Measurements from ENCODE around the gene USP9X.
A peak's percentile ranks its signal among the peaks of the same experiment; 100 is the strongest.

The USP9X gene, protein sequence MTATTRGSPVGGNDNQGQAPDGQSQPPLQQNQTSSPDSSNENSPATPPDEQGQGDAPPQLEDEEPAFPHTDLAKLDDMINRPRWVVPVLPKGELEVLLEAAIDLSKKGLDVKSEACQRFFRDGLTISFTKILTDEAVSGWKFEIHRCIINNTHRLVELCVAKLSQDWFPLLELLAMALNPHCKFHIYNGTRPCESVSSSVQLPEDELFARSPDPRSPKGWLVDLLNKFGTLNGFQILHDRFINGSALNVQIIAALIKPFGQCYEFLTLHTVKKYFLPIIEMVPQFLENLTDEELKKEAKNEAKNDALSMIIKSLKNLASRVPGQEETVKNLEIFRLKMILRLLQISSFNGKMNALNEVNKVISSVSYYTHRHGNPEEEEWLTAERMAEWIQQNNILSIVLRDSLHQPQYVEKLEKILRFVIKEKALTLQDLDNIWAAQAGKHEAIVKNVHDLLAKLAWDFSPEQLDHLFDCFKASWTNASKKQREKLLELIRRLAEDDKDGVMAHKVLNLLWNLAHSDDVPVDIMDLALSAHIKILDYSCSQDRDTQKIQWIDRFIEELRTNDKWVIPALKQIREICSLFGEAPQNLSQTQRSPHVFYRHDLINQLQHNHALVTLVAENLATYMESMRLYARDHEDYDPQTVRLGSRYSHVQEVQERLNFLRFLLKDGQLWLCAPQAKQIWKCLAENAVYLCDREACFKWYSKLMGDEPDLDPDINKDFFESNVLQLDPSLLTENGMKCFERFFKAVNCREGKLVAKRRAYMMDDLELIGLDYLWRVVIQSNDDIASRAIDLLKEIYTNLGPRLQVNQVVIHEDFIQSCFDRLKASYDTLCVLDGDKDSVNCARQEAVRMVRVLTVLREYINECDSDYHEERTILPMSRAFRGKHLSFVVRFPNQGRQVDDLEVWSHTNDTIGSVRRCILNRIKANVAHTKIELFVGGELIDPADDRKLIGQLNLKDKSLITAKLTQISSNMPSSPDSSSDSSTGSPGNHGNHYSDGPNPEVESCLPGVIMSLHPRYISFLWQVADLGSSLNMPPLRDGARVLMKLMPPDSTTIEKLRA (N-terminal part only)

DNA sequence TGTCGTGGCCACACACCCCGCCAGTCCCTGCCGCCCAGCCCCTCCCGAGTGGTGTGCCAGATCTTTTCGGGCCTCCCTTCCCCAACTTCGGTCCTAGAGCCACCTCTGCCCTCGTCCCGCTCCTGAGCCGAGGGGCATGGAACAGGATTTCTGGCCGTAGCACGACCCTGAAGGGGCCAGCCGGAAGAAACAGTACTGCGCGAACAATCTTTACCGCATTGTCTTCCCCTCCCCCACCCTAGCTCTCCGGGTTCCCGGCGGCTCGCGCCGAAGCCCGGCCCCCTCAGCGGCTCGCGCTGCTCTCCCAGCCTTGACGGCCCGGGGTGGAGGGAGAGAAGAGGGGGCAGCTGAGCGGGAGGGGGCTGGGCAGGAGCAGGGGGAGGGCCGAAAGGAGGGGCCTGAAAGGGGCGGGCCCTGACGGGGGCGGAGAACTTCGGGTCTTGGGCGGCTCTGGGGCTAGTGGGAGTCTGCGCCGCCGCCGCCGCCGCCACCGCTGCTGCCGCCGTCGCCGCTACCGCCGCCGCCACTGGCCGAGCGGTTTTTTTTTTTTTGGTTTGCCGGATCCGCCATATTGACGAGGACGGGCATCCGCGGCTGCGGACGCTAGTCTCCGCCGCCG lies at the start of gene USP9X:
USP9X (plus strand) TSS at position 553 of the 619 bp plus-strand sequence. CDS start 38,184 bp downstream, outside the sequence.
- Mint-ChIP-seq H3K27me3 (ENCODE audit: low read depth) (no peaks in the 10 kb centered on the region), H3K4me1 (peaks cover 22% of the 10 kb centered on the region), H3K27ac (peak within 1 kb of the TSS; percentile 94 to 100 (median 98)), H3K36me3 (ENCODE audit: low read depth) (peaks cover 6% of the 10 kb centered on the region), H3K4me3 (peak within 1 kb of the TSS; percentile 88 to 93 (median 89)), H3K9me3 (peaks cover 5% of the 10 kb centered on the region)
- TF ChIP-seq, protein P1, sequence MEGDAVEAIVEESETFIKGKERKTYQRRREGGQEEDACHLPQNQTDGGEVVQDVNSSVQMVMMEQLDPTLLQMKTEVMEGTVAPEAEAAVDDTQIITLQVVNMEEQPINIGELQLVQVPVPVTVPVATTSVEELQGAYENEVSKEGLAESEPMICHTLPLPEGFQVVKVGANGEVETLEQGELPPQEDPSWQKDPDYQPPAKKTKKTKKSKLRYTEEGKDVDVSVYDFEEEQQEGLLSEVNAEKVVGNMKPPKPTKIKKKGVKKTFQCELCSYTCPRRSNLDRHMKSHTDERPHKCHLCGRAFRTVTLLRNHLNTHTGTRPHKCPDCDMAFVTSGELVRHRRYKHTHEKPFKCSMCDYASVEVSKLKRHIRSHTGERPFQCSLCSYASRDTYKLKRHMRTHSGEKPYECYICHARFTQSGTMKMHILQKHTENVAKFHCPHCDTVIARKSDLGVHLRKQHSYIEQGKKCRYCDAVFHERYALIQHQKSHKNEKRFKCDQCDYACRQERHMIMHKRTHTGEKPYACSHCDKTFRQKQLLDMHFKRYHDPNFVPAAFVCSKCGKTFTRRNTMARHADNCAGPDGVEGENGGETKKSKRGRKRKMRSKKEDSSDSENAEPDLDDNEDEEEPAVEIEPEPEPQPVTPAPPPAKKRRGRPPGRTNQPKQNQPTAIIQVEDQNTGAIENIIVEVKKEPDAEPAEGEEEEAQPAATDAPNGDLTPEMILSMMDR (IDR thresholded peaks at IDR 0.05; ENCODE audit: unreplicated experiment in 3 of 3), result no peak

DNA sequence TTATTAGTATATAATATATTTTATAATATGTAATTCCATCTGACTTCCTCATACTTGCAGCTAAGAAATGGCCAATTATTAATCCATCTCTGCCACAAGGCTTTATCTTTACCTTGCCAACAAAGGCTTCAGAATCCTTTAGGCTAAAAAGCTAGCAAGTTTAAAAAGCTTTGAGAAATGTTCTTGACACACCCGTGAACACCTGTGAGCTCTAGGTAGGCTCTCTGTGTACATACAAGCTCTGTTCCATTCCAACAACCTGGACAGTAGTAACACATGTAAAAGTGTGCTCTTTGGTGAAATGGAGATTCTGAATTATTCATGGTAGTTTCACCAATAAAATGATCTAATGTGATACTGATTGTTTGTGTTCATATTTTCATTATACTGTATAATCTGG lies 49.7 kb upstream of the USP9X start:
- TF ChIP-seq, protein P1 (IDR thresholded peaks at IDR 0.05; ENCODE audit: unreplicated experiment in 3 of 3), result no peak
- Mint-ChIP-seq H3K27me3 (ENCODE audit: low read depth) (no peaks in the 10 kb centered on the region), H3K9me3 (peaks cover 11% of the 10 kb centered on the region), H3K36me3 (ENCODE audit: low read depth) (no peaks in the 10 kb centered on the region), H3K27ac (no peak overlapping the region), H3K4me1 (no peaks in the 10 kb centered on the region), H3K4me3 (no peak overlapping the region)

DNA sequence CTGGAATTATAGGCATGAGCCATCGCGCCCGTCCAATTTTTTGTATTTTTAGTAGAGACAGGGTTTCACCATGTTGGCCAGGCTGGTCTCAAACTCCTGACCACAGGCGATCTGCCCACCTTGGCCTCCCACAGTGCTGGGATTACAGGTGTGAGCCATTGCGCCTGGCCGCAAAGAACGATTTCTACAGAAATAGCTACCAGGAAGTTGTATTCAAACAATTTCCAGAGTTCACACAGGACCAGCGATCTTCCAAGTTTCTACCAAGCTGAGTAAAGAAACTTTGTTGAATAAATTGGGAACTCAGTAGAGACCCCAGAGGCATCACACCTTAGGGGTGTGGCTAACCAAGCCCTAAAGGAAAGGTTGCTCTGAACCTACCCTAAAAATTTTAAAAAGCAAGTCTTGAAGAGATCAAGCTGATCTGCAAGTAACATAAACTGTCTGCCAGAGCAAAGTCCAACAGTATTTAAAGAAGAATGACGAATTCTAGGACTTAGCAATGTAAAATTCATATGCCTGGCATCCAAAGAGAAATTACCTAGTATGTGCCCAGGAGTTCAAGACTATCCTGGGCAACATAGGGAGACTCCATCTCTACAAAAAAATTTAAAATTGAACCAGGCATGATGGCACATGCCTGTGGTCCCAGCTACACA lies 48.4 kb upstream of the USP9X start:
- Mint-ChIP-seq H3K4me1 (no peaks in the 10 kb centered on the region), H3K27me3 (ENCODE audit: low read depth) (no peaks in the 10 kb centered on the region), H3K4me3 (no peak overlapping the region), H3K9me3 (peaks cover 11% of the 10 kb centered on the region), H3K27ac (no peak overlapping the region), H3K36me3 (ENCODE audit: low read depth) (no peaks in the 10 kb centered on the region)
- TF ChIP-seq, protein P1 (IDR thresholded peaks at IDR 0.05; ENCODE audit: unreplicated experiment in 3 of 3), result no peak

DNA sequence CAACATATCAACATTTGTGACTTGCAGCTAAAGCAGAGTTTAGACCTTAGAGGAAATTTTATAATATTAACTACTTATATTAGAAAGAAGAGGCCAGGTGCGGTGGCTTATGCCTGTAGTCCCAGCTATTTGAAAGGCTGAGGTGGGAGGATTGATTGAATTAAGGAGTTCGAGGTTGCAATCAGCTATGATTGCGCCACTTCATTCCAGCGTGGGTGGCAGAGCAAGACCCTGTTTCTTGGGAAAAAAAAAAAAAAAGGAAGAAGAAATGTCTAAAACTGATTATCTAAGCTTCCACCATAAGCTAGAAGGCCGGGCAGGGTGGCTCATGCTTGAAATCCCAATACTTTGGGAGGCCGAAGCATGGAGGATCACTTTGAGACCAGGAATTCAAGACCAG lies 42.0 kb upstream of the USP9X start:
- no peak overlapping the region for H3K4me3 Mint-ChIP-seq
- TF ChIP-seq, protein P1 (IDR thresholded peaks at IDR 0.05; ENCODE audit: unreplicated experiment in 3 of 3), result no peak
- no peak overlapping the region for H3K27ac Mint-ChIP-seq
- H3K9me3 Mint-ChIP-seq, result peaks cover 12% of the 10 kb centered on the region
- peaks cover 11% of the 10 kb centered on the region for H3K4me1 Mint-ChIP-seq
- H3K27me3 Mint-ChIP-seq (ENCODE audit: low read depth), result no peaks in the 10 kb centered on the region
- H3K36me3 Mint-ChIP-seq (ENCODE audit: low read depth), result no peaks in the 10 kb centered on the region

DNA sequence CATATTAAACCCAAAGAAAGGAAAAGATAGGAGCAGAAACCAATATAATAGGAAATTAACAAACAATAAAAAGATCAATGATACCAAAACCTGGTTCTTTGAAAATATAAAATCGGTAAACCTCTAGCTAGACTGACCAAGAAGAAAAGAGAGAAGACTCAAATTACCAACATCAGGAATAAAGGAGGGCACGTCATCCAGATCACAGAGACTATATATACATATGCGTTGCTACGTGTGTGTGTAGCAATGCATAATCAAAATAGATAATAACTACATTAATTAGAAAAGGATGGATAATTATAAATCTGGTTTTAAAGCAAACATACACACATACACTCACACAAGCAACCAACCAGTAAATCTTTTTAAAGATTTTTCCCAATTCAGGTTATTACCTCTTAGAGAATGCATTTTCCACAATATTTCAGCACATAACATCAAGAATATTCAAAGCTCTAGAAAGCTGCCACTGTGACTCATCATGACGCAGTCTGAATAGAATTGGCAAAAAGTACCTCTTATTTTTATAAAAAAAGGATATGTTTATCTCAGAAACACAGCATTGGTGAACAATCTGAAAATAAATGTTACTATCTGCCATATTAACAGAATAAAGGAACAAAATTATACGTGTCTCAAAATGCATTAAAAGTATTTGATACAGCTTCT lies 41.4 kb upstream of the USP9X start:
- H3K27me3 Mint-ChIP-seq (ENCODE audit: low read depth), result no peaks in the 10 kb centered on the region
- TF ChIP-seq, protein P1 (IDR thresholded peaks at IDR 0.05; ENCODE audit: unreplicated experiment in 3 of 3), result no peak
- H3K4me3 Mint-ChIP-seq, result no peak overlapping the region
- H3K27ac Mint-ChIP-seq, result no peak overlapping the region
- H3K36me3 Mint-ChIP-seq (ENCODE audit: low read depth), result no peaks in the 10 kb centered on the region
- peaks cover 11% of the 10 kb centered on the region for H3K4me1 Mint-ChIP-seq
- H3K9me3 Mint-ChIP-seq, result peaks cover 11% of the 10 kb centered on the region
